GM18870 (cell line): Measurements from ENCODE around the gene CDK17.
A peak's percentile ranks its signal among the peaks of the same experiment; 100 is the strongest.
"Not testable (repeated sequence)": the region's sequence is repeated elsewhere in the genome, so short reads cannot be mapped to it uniquely, and the experiment has no call there.

Experiments
- ATAC-seq: cut with Tn5 transposase; IDR thresholded peaks from one replicate; pipeline ENCODE4 v1.9.1; 2021; ENCODE audit warnings: moderate library complexity; ENCODE audit not compliant: unreplicated experiment

Gene CDK17

DNA sequence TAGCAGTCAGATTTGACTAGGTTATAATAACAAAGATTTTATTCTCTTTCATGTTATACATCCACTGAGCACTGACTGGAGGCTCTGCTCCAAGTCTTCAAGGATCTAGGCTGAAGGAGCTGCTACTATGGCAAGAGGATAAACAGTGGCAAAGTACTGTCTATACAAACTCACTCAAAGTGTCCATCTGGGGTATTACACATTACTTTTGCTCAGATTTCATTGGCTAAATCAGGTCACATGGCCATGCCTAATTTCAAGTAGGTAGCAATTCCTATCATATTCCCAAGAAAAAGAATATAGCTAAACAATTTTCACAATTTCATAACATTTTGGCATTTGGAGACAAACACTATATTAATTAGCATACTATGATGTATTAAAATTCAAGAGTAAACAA lies 40.9 kb downstream of the CDK17 start:
- no peak for ATAC-seq

DNA sequence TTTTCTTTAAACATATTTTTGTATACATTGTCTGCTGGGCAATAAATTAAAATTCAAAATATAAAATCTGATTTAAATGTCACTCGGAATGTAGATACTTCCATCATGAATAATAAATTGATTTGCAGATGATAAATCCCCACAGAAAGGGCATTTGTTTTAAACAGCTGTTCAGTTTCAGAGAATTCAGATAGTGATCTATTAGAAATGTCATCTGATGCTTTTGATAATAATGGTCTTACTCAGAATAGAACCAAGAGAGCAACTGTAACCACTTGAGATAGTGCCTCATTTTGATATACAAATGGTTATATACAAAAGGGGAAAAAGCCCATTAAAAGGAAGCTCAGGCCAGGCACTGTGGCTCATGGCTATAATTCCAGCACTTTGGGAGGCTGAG lies 43.4 kb downstream of the CDK17 start:
- ATAC-seq = no peak

DNA sequence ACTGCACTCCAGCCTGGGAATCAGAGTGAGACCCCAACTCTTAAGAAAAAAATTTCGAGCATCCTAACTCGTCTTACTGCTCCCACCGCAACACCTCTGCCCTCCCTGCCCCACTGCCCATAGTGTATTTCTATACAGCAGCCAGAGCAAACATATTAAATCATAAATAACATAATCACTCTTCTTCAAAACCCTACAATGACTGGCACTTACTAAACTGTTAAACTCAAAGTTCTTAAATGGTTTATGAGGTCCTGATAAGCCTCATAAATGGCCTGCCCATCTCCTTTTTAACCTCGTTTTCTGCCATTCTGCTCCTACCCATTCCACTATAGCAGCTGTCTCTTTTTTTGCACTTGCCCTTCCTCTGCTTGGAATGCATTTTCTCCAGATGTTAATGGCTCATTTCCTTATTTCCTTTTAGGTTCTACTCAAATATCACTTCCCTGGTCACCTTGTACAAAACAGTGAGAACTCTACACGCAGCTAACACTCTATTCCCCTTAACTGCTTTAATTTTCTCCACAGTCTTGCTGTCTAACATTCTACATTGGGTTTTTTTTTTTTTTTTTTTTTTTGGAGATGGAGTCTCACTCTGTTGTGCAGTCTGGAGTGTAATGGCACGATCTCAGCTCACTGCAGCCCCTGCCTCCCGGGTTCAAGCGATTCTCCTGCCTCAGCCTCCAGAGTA lies 45.2 kb downstream of the CDK17 start:
- ATAC-seq = no peak

DNA sequence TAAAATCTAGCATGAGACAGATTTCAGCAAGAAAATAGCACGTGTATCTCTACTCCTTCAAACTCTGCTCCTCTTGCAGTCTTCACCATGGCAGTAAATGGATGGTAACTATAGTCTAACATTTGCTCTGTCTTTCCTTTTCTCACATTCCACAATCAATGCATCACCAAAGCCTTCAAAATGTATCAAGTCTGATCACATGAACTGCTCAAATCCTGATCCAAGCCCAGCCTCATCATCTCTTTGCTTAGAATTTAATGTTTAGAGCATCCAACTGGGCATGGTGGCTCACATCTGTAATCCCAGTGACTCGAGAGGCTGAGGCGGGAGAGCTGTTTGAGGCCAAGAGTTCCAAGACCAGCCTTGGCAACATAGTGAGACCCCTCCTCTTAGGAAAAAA lies 45.9 kb downstream of the CDK17 start:
- ATAC-seq = no peak

DNA sequence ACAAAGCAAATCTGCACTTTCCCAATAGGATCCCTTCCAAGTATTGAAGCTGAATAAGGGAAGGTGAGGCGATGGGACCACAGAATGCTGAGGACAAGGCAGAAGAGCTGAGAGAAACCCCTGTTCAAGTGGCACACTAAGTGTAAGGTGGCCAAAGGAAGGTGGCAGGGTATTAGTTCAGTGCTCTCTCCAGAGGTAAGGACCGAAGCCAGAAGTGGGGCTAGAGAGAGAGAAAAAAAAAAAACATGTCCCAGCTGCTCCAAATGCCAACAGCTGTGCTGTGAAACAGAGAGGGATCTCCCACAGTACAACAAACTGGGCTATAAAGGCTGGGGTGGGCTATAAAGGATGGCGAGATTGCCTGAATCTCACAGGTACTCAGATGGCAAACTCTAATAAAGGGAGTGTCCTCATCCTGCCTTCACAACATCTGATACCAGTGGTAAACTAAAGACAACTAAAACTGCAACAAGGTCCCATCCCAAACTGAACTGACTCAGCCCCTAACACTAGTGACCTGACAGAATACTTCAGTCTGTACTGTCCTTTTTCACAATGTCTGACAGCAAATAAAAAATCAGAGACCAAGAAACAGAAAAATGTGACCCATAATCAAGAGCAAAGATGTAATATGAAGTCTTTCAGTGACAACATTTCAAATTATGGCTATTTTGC lies 47.9 kb downstream of the CDK17 start:
- no peak for ATAC-seq

DNA sequence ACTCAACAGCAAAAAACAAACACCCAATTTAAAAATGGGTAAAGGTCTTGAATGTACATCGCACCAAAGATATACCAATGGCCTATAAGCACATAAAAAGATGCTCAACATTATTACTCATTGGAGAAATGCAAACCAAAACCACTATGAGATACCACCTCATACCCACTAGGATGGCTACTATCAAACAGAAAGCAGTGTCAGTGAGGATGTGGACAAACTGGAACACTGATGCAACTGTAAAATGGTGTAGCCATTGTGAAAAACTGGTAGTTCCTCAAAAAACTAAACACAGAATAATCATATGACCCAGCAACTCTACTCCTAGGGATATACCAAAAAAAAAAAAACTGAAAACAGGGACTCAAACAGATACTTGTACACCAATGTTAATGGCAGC lies 49.3 kb downstream of the CDK17 start:
- no peak for ATAC-seq

DNA sequence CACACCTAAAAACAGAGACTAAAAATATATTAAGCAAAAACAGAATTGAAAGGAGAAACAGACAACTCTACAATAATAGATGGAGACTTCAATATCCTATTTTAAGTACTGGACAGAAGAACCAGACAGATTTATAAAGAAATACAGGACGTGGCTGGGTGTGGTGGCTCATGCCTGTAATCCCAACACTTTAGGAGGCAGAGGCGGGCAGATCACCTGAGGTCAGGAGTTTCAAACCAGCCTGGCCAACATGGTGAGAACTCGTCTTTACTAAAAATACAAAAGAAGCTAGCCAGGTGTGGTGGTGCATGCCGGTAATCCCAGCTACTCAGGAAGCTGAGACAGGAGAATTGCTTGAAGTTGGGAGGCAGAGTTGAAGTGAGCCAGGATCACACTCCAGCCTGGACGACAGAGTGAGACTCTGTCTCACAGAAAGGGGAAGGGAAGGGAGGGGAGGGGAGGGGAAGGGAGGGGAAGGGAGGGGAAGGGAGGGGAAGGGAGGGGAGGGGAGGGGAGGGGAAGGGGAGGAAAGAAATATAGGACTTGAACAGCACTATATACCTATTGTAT lies 53.0 kb downstream of the CDK17 start:
- ATAC-seq = no peak

DNA sequence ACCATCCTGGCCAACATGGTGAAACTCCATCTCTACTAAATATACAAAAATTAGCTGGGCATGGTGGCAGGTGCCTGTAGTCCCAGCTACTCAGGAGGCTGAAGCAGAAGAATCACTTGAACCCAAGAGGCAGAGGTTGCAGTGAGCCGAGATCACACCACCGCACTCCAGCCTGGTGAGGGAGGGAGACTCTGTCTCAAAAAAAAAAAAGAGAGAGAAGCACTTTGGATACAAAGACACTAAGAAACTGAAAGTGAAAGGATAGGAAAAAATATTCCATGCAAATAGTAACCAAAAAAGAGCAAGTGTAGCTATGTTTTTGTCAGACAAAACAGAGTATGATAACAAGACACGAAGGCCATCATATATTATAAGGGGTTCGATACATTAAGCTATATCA lies 53.5 kb downstream of the CDK17 start:
- not testable (repeated sequence) for ATAC-seq

DNA sequence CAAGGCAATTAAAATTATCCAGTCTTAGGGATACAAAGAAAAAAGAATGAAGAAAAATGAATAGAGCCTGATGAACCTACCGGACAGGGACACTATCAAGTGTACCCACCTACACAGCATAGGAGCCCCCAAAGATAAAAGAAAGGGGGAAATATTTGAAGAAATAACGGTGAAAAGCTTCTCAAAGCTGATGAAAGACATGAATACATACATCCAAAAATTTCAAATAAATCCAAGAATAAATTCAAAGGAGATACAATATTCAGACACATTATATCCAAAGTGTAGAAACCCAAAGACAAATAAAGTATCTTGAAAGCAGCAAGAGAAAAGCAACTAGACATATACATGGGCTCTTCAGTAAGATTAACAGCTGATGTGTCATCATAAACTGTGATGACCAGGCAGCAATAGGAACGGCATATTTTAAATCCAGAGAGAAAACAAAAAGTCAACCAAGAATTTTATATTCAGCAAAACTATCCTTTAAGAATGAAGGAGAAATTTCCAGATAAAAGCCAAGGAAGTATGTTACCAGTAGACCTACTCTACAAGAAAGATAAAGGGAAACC lies 56.0 kb downstream of the CDK17 start:
- ATAC-seq = no peak

DNA sequence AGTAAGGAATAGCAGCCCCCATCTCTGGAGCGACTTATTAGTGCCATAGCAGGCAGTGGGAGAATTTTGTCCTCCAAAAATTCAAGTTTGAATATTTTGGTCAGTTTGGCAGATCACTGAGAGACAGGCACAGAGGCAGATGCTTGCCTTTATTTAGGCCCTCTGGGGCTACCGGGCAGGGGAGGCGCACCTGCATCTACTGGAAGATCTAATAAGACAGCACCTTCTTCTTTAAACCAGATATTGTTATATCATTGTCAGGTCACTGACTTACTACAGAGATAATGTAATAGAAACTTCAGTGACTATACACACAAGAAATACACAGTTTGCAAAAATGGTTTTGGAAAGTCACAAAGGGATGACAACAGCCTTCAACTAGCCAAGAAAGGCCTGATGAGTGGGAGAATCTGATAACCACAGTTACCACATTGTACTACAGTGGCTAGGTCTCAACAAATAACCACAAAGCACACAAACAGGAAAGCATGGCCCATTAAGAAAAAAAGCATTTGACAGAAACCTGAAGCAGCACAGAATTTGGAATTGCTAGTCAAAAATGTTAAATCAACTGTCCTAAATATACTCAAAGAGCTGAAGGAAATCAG lies 56.8 kb downstream of the CDK17 start:
- peak; percentile 77 for ATAC-seq

DNA sequence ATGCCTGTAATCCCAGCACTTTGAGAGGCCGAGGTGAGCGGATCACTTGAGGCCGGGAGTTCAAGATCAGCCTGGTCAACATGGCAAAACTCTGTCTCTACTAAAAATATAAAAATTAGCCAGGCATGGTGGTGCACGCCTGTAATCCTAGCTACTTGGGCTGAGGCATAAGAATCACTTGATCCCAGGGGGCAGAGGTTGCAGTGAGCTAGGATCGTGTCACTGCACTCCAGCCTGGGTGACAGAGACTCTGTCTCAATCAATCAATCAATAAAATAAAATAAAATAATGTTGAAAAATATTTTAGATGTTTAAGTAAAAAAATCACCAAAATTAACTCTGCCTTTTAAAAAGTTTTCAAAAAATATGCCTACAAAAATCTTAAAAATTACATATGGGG lies 60.6 kb downstream of the CDK17 start:
- ATAC-seq = not testable (repeated sequence)

DNA sequence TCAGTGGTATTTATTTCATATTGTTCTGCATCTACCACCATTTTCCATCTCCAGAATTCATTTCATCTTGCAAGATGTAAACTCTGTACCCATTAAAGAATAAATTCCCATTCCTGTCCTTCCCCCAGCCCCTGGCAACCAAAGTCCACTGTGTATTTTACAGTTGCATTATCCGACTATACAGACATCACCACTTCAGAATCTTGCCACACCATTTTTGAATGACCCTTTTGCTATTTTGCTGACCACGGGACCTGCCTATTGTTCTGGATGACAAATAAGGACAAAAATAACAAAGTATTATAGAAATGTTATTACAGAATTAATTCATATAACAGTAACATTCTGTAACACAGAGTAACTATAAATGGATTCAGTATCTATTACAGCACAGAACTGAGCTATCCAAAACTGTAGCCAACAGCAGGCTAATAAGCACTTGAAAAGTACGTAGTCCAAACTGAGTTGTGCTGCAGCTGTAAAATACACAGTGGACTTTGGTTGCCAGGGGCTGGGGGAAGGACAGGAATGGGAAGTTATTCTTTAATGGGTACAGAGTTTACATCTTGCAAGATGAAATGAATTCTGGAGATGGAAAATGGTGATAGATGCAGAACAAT lies 61.3 kb downstream of the CDK17 start:
- ATAC-seq = no peak

DNA sequence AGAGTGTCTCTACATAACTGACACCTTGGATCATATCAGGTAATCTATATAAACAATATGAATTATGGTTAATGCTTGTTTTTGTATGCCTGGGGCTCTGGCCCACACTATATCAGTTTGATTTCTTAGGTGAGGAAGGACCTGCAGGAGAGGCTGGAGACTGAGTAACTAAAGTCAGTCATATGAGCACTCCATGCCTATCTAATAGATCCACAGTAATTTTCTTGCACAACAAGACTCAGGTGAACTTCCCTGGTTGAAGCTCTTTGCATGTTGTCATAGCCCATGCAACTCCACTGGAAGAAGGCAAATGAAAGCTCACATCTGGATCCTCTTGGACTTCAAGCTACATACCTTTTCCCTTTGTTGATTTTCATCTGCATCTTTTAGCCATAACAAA lies 62.3 kb downstream of the CDK17 start:
- no peak for ATAC-seq

DNA sequence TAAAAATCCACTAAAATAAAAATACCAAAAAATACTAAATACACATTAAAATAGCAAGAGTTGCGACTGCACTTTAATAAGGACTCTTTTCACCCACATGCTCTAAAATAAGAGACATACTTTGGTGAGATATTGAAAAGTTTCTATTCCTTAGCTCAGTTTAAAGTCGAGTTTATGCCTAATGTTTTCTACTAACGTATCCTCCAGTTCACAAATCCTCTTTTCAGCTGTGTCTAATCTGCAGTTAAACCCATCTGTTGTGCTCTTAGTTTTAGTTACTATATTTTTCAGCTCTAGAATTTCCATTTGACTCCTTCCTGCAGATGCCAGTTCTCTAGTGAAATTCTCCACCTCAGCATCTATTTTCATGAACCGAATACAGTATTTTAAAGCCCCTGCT lies 63.8 kb downstream of the CDK17 start:
- no peak for ATAC-seq

DNA sequence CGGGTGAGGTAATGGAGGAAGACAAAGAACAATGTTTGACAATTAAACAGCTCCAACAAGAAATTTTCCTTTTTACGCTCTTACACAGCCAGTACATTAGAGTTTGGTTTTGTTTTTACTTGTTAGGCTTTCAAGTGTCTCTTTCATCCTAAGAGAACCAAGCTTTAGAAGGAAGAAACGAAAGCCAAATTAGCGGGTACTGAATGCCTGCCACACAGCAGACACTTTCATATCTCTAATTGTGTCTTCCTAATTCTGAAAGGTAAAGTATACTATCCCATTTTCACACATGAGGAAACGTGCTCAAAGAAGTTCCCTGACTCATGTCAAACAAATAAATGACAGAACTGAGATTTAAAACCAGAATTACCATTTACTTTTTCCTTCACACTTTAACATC lies 65.0 kb downstream of the CDK17 start:
- ATAC-seq = peak; percentile 94

DNA sequence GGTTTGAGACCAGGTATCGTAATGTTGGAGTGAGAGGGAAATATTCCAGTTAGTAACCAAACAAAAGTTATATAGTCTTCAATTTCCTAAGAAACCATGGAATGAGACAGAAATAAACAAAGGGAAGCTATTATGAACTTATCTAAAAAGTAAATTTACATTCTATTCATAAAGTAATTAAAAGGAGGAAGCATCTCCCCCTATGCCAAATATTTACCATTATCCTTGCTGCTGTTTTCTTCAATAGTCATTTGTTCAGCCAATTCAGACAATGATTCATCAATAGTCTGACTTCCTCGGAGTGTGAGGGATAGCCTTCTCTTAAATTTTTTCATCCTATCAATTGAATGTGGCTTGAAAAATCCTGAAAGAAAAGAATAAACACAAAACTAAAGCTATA lies 65.7 kb downstream of the CDK17 start:
- ATAC-seq = no peak

DNA sequence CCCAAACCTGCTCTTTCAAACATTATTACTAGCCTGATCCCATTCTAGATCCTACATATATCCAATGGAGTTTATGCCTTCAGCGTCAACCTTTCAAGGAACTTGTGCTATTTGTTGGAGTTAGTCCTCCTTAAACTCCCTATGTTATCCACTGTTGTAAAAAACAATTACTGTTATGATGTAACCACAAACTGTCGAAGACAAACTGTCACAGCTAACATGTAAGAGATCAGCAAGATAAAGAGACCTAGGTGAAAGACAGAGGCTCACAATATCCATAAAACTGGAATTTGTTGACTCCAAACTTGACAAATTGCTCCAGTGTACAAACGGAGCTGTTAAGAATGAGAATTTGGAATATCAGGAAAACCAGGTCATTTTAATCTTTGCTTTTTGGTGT lies 70.7 kb downstream of the CDK17 start:
- no peak for ATAC-seq

DNA sequence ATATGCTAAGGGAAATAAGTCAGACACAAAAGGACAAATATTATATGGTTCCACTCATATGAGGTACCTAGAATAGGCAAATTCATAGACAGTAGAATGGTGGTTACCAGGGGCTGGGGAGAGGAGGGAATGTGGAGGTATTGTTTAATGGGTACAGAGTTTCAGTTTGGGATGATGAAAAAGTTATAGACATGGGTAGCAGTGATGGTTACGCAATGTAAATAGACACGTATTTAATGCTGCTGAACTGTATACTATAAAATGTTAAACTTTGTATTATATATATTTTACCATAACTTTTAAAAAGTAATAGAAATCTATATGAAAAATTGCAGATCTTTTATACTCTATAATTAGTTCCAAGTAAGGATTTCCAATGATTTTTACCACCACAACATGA lies 71.2 kb downstream of the CDK17 start:
- ATAC-seq = no peak

DNA sequence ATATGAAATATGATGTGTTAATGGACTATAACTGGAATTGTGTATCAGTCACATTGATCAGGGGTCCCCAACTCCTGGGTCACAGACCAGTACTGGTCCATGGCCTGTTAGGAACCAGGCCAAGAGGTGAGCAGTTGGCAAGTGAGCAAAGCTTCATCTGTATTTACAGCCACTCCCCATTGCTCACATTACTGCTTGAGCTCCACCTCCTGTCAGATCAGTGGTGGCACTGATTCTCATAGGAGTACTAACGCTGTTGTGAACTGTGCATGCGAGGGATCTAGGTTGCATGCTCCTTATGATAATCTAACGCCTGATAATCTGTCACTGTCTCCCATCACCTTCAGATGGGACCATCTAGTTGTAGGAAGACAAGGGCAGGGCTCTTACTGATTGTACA lies 72.3 kb downstream of the CDK17 start:
- ATAC-seq = peak; percentile 22

DNA sequence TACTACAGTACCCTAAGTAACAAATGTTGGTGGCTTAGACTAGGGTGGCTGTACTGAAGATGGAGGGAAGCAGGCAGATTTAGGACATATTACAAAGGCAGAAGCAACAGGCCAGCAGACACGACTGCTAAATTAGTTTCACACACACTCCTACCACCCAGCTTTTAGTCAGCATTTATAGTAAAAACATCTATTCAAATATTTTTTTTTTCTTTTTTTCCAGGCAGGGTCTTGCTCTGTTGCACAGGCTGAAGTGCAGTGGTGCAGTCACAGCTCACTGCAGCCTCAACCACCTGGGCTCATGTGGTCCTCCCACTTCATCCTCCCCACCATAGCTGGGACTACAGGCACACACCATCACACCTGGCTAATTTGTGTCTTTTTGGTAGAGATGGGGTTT lies 72.9 kb downstream of the CDK17 start:
- peak; percentile 82 for ATAC-seq

DNA sequence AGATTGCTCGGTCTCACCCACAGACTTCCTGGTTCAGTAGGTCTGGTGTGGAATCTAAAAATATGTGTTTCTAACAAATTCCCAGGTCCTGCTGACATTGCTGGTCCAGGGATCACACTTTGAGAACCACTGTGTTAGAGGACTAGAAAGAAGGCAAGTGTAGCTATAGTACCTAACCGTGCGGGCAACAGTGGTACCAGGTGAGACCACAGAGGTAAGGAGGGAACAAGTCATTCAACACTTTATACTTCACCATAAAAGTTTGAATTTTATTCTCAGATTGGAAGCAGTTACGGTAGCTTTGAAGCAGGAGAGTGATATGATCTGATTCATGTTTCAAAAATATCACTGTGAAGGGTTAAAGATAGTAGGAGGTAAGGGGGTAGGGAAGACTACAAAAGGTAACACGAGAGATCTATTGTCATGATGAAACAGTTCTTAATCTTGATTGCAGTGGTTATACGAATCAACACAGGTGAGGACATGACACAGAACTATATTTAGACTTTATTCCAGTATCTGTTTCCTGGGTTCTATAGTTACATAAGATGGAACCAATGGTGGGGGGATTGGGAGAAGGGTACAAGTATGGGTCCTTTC lies 73.5 kb downstream of the CDK17 start:
- ATAC-seq = no peak
